Measurements from ENCODE around the gene HUNK.

DNA sequence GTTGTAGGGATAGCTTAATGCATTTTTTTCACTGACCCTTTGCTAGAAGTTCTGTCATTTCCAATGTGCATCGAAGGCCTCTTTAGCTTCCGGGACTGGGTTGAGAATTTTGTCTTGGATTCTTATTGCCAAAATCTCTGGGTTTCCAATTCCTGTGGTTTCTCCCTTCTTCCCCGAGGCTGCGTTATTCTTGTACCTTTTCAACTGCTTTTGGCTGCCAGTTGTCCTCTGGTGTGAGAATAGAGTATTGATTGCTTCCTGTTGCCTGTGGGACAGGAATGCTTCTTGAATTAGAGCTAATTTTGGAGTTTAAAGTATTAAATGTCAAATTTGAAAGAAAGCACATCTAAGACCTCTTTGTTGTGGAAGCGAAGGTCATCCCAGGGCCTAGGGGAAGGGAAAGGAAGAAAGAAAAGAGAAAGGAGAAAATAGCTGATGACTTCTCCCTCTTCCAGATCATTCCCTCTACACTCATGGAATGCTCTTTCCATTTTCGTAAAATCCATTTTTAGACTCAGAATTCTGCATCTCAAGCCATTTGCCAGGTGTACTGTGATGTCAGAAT, 21.1 kb downstream of the HUNK start:
- TF ChIP-seq, protein P1, sequence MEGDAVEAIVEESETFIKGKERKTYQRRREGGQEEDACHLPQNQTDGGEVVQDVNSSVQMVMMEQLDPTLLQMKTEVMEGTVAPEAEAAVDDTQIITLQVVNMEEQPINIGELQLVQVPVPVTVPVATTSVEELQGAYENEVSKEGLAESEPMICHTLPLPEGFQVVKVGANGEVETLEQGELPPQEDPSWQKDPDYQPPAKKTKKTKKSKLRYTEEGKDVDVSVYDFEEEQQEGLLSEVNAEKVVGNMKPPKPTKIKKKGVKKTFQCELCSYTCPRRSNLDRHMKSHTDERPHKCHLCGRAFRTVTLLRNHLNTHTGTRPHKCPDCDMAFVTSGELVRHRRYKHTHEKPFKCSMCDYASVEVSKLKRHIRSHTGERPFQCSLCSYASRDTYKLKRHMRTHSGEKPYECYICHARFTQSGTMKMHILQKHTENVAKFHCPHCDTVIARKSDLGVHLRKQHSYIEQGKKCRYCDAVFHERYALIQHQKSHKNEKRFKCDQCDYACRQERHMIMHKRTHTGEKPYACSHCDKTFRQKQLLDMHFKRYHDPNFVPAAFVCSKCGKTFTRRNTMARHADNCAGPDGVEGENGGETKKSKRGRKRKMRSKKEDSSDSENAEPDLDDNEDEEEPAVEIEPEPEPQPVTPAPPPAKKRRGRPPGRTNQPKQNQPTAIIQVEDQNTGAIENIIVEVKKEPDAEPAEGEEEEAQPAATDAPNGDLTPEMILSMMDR (IDR thresholded peaks at IDR 0.05), result no peak
- no peak for TF ChIP-seq POLR2A (IDR thresholded peaks at IDR 0.05)

Measured in right lobe of liver (tissue), 4 donors.